ENCODE measurements around the gene KRT78. TPM values are rescaled to one million over a fixed set of nuclear protein-coding genes. Genes with fewer than 3 reads are reported as not detected.

The KRT78 gene
- total RNA-seq, 2 experiments from 2014 or later: not detected

DNA sequence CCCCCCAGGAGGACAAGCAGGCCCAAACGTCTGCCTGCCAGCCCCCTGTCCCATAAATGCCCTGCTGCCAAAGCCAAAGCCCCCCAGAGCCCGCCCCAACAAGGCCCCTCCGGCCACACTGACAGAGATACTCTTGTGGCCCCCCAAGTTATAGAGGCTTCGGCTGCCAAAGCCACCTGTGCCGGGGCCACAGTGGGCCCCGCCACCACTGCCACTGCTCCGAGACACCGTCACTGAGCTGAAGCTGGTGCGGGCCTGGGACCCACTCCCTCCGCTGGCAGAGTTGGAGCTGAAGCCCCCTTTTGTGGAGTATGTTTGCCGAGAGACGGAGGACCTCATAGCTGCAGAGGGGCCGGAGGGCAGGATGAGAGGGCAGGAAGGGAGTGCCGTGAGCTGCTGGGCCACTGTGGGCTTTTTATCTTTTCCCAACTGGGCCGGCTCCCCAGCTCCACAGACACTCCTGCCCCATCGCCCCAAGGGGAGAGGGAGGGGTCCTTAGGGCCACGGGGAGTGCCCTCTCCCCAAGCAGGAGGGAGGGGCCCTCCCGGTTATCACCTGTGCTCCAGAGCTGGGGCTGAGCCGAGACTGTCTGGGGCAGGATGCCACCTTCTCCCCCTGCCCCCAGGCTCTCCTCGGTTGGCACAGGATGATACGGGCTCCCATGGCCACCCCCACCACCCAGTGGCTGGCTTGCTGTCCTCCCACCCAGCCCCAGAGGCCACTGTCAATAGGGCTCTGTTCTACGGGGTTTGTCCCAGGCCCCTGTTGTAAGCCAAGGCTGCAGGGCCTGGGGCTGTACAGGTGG lies 14.7 kb downstream of the KRT78 start, which contains the start of gene KRT79:
KRT79 (minus strand) TSS at position 390 of the 805 bp plus-strand sequence; CDS start at position 339, 51 bp downstream.
- no peaks in the 10 kb centered on the region for H3K27me3 ChIP-seq (ENCODE audit: control insufficient read depth in 1 of 2, insufficient read depth in 2 of 2, low read length in 2 of 2)
- peaks cover 9% of the 10 kb centered on the region for H3K27me3 Mint-ChIP-seq
- intact Hi-C loops (cut with DNase I, micrococcal nuclease): no loop called here
- H3K9me3 ChIP-seq (ENCODE audit: control insufficient read depth in 1 of 2, insufficient read depth in 1 of 2, low read length in 2 of 2): no peaks in the 10 kb centered on the region
- POLR2A ChIA-PET: no interaction called here
- no peak within 1 kb of the TSS for H3K27ac ChIP-seq (ENCODE audit: low read depth in 1 of 2, low read length in 2 of 2)
- H3K36me3 Mint-ChIP-seq (ENCODE audit: low read depth): no peaks in the 10 kb centered on the region
- TF ChIP-seq, protein P1, sequence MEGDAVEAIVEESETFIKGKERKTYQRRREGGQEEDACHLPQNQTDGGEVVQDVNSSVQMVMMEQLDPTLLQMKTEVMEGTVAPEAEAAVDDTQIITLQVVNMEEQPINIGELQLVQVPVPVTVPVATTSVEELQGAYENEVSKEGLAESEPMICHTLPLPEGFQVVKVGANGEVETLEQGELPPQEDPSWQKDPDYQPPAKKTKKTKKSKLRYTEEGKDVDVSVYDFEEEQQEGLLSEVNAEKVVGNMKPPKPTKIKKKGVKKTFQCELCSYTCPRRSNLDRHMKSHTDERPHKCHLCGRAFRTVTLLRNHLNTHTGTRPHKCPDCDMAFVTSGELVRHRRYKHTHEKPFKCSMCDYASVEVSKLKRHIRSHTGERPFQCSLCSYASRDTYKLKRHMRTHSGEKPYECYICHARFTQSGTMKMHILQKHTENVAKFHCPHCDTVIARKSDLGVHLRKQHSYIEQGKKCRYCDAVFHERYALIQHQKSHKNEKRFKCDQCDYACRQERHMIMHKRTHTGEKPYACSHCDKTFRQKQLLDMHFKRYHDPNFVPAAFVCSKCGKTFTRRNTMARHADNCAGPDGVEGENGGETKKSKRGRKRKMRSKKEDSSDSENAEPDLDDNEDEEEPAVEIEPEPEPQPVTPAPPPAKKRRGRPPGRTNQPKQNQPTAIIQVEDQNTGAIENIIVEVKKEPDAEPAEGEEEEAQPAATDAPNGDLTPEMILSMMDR (IDR thresholded peaks at IDR 0.05): no peak
- H3K27ac Mint-ChIP-seq: no peak within 1 kb of the TSS
- peaks cover 8% of the 10 kb centered on the region for H3K4me1 ChIP-seq (ENCODE audit: insufficient read depth, low read length)
- no peaks in the 10 kb centered on the region for H3K9me3 Mint-ChIP-seq
- H3K4me1 Mint-ChIP-seq (ENCODE audit: low read depth): peaks cover 21% of the 10 kb centered on the region
- CTCF ChIA-PET: interaction anchor here (1.5 kb wide), 1 partner anchor 46 kb away, joined by 3 read pairs; no protein-coding TSS in a partner anchor
- ATAC-seq (ENCODE audit: poor library complexity) (no peak), DNase-seq (no peak)
- H3K4me3 Mint-ChIP-seq: no peak within 1 kb of the TSS
- H3K36me3 ChIP-seq (ENCODE audit: insufficient read depth, low read length): no peaks in the 10 kb centered on the region
- no peak within 1 kb of the TSS for H3K4me3 ChIP-seq (ENCODE audit: low read length)

GRCh38 chr12:52832985-52833905 lies 15.5 kb downstream of the KRT78 start:
- ATAC-seq (ENCODE audit: poor library complexity) (no peak), DNase-seq (no peak)
- H3K4me3 ChIP-seq (ENCODE audit: low read length): no peak overlapping the region
- no peaks in the 10 kb centered on the region for H3K9me3 ChIP-seq (ENCODE audit: control insufficient read depth in 1 of 2, insufficient read depth in 1 of 2, low read length in 2 of 2)
- TF ChIP-seq, protein P1 (IDR thresholded peaks at IDR 0.05): no peak
- Mint-ChIP-seq H3K27ac (no peak overlapping the region), H3K9me3 (no peaks in the 10 kb centered on the region), H3K36me3 (ENCODE audit: low read depth) (no peaks in the 10 kb centered on the region), H3K27me3 (peaks cover 3% of the 10 kb centered on the region), H3K4me1 (ENCODE audit: low read depth) (peaks cover 29% of the 10 kb centered on the region), H3K4me3 (no peak overlapping the region)
- H3K4me1 ChIP-seq (ENCODE audit: insufficient read depth, low read length): peaks cover 8% of the 10 kb centered on the region
- no peaks in the 10 kb centered on the region for H3K36me3 ChIP-seq (ENCODE audit: insufficient read depth, low read length)
- no peak overlapping the region for H3K27ac ChIP-seq (ENCODE audit: low read depth in 1 of 2, low read length in 2 of 2)
- H3K27me3 ChIP-seq (ENCODE audit: control insufficient read depth in 1 of 2, insufficient read depth in 2 of 2, low read length in 2 of 2): no peaks in the 10 kb centered on the region
- POLR2A ChIA-PET: no interaction called here
- intact Hi-C loops (cut with DNase I, micrococcal nuclease): no loop called here
- CTCF ChIA-PET: interaction anchor here (1.5 kb wide), 1 partner anchor 46 kb away, joined by 3 read pairs; no protein-coding TSS in a partner anchor

DNA sequence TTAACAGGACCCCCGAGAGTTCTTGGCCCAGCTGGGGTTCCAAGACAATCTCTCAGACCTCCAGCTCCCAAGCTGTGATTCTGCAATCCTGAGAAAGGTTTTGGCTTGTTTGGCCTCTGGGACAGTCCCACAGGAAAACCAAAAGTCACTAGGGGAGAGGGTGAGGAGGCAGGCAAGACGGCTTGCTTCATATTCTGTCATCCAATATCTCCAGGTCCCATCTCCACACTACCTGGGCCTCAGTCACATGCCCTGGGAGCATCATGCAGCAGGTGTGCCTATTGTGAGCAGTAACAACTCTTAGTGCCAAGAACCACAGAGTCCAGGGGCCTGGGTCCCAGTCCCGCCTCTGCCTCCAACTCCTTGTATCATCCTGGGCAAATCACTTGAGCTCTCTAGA lies 16.3 kb downstream of the KRT78 start:
- Histone ChIP-seq H3K27ac (ENCODE audit: low read depth in 1 of 2, low read length in 2 of 2) (no peak overlapping the region), H3K27me3 (ENCODE audit: control insufficient read depth in 1 of 2, insufficient read depth in 2 of 2, low read length in 2 of 2) (no peaks in the 10 kb centered on the region), H3K36me3 (ENCODE audit: insufficient read depth, low read length) (no peaks in the 10 kb centered on the region), H3K4me3 (ENCODE audit: low read length) (no peak overlapping the region), H3K4me1 (ENCODE audit: insufficient read depth, low read length) (peaks cover 8% of the 10 kb centered on the region), H3K9me3 (ENCODE audit: control insufficient read depth in 1 of 2, insufficient read depth in 1 of 2, low read length in 2 of 2) (no peaks in the 10 kb centered on the region)
- CTCF ChIA-PET: interaction anchor here (1.5 kb wide), 1 partner anchor 47 kb away, joined by 3 read pairs; no protein-coding TSS in a partner anchor
- ATAC-seq (ENCODE audit: poor library complexity) (no peak), DNase-seq (no peak)
- POLR2A ChIA-PET: no interaction called here
- H3K27ac Mint-ChIP-seq: no peak overlapping the region
- H3K4me1 Mint-ChIP-seq (ENCODE audit: low read depth): peaks cover 30% of the 10 kb centered on the region
- no peaks in the 10 kb centered on the region for H3K9me3 Mint-ChIP-seq
- TF ChIP-seq, protein P1 (IDR thresholded peaks at IDR 0.05): no peak
- H3K36me3 Mint-ChIP-seq (ENCODE audit: low read depth): no peaks in the 10 kb centered on the region
- intact Hi-C loops (cut with DNase I, micrococcal nuclease): no loop called here
- no peak overlapping the region for H3K4me3 Mint-ChIP-seq
- no peaks in the 10 kb centered on the region for H3K27me3 Mint-ChIP-seq

Measured in CD4-positive, alpha-beta T cell (primary cell).